SK-MEL-5 (cell line): Measurements from ENCODE around the gene GARIN5A. TPM values are rescaled to one million over a fixed set of nuclear protein-coding genes. Genes with fewer than 3 reads are reported as not detected.
"Not testable (repeated sequence)": the region's sequence is repeated elsewhere in the genome, so short reads cannot be mapped to it uniquely, and the experiment has no call there.

Source experiments
- DNase-seq: peaks from one replicate; pipeline ENCODE4 v3.0.0-alpha.2; 2016; ENCODE audit warnings: low read depth, low spot score
- in situ Hi-C: cut with HindIII; loops from 2 replicates; pipeline ENCODE4 v1.10.0; 2016; ENCODE audit warnings: low sequenced_read_pairs, high pct_unique_total_duplicates, low pct_unique_long_range_greater_than_20kb
- total RNA-seq: library from RNA; depleted of rRNA; stranded (reverse); fragments of >200 nt; shearing (Covaris generic); gene quantifications from 2 replicates; pipeline ENCODE4 v1.2.3, GENCODE V29; 2014

The GARIN5A gene
- total RNA-seq, 1 experiment from 2014 or later = 0.29 TPM

- in situ Hi-C loops = no loop called here
- no peak for DNase-seq
Observed at GRCh38 chr19:50458396-50459066, 18.1 kb downstream of the GARIN5A start.

GRCh38 chr19:50457300-50457699 is 19.3 kb downstream of the GARIN5A start:
- in situ Hi-C loops = no loop called here
- no peak for DNase-seq

GRCh38 chr19:50455992-50456391 is 20.7 kb downstream of the GARIN5A start:
- in situ Hi-C loops = no loop called here
- DNase-seq = no peak

GRCh38 chr19:50453243-50453642 is 23.4 kb downstream of the GARIN5A start:
- in situ Hi-C loops = no loop called here
- DNase-seq = no peak

GRCh38 chr19:50451223-50451534 is 25.5 kb downstream of the GARIN5A start:
- DNase-seq = no peak
- in situ Hi-C loops = no loop called here

GRCh38 chr19:50450369-50451222 is 26.1 kb downstream of the GARIN5A start:
- in situ Hi-C loops = no loop called here
- no peak for DNase-seq

- DNase-seq = peak; percentile 36
- in situ Hi-C loops = no loop called here
Observed at GRCh38 chr19:50449236-50449899, 27.3 kb downstream of the GARIN5A start.

- in situ Hi-C loops = no loop called here
- DNase-seq = no peak
Observed at GRCh38 chr19:50447750-50448149, 28.9 kb downstream of the GARIN5A start.

GRCh38 chr19:50447053-50447452 is 29.6 kb downstream of the GARIN5A start:
- in situ Hi-C loops = no loop called here
- no peak for DNase-seq

- no peak for DNase-seq
- in situ Hi-C loops = no loop called here
Observed at GRCh38 chr19:50444059-50444458, 32.6 kb downstream of the GARIN5A start.

- DNase-seq, in situ Hi-C loops: not testable (repeated sequence)
Observed at GRCh38 chr19:50439130-50439529, 37.5 kb downstream of the GARIN5A start.

- no peak for DNase-seq
- in situ Hi-C loops = no loop called here
Observed at GRCh38 chr19:50437862-50438449, 38.7 kb downstream of the GARIN5A start.

GRCh38 chr19:50435627-50436026 is 41.0 kb downstream of the GARIN5A start:
- DNase-seq = no peak
- in situ Hi-C loops = no loop called here

- in situ Hi-C loops = no loop called here
- DNase-seq = no peak
Observed at GRCh38 chr19:50435221-50435620, 41.4 kb downstream of the GARIN5A start.

- in situ Hi-C loops = no loop called here
- no peak for DNase-seq
Observed at GRCh38 chr19:50434525-50434924, 42.1 kb downstream of the GARIN5A start.

- in situ Hi-C loops = no loop called here
- DNase-seq = no peak
Observed at GRCh38 chr19:50433201-50434180, 43.2 kb downstream of the GARIN5A start.
